ENCODE measurements around the gene GABBR2.
"Not testable (repeated sequence)": the region's sequence is repeated elsewhere in the genome, so short reads cannot be mapped to it uniquely, and the experiment has no call there.

The GABBR2 gene

DNA sequence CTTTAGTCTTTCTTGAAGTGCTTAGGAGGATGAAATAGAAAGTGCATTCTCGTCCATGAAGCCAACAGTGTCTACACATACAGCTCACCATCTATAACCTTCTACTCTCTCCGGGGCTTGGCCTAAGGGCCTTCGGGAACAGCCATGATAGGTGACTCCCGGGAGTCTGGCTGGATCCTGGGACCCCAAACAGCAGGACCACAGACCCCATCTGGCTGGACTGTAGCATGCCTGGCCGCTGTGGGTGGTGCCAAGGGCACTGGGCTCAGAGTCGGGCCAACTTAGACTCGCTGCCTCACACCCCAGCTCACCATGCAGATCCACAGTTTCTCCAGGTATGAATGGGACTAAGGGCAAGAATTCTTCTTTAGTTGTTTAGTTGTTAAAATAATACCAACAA, 16.3 kb downstream of the GABBR2 start:
- no peak overlapping the region for H3K27ac ChIP-seq
- TF ChIP-seq, protein P1, sequence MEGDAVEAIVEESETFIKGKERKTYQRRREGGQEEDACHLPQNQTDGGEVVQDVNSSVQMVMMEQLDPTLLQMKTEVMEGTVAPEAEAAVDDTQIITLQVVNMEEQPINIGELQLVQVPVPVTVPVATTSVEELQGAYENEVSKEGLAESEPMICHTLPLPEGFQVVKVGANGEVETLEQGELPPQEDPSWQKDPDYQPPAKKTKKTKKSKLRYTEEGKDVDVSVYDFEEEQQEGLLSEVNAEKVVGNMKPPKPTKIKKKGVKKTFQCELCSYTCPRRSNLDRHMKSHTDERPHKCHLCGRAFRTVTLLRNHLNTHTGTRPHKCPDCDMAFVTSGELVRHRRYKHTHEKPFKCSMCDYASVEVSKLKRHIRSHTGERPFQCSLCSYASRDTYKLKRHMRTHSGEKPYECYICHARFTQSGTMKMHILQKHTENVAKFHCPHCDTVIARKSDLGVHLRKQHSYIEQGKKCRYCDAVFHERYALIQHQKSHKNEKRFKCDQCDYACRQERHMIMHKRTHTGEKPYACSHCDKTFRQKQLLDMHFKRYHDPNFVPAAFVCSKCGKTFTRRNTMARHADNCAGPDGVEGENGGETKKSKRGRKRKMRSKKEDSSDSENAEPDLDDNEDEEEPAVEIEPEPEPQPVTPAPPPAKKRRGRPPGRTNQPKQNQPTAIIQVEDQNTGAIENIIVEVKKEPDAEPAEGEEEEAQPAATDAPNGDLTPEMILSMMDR (conservative IDR thresholded peaks at IDR 0.05), result no peak
- TF ChIP-seq ZFX (IDR thresholded peaks at IDR 0.05), result no peak

DNA sequence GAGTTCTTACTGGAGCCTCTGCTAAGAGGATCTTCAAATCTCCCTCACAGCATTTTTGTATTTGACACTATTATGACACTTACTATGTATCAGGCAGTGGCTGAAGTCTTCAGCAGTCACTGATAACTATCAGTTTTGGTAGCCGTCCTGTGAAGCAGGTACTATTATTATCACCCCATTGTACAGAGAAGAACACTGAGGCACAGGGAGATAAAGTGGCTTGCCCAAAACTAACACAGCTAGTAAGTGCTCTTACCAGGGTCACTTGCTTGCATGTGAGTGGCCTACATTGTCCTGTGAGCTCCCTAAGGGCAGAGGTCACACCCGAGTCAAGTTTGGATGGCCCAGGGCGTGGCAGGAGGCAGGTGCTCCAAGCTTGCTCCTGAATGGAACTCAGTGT, 16.8 kb downstream of the GABBR2 start:
- no peak for TF ChIP-seq ZFX (IDR thresholded peaks at IDR 0.05)
- TF ChIP-seq, protein P1 (conservative IDR thresholded peaks at IDR 0.05), result no peak
- H3K27ac ChIP-seq, result no peak overlapping the region

DNA sequence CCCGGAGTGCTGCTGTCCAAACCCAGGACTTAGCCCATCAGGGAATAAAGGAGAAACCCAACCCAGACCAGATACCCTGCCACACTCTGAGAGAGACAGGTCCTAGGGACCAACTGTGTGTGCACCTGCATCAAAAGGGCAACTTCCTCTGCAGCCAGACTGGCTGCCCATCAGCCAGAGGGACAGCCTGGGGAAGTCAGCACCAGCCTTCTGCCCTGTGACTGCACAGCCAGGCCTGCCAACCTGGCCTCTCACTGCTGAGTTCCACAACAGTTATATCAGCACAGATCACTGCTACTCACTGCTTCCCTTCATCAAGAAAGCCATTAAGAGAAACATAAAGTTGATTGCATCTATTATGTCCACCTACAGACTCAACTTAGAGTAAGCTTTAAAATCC, 18.0 kb downstream of the GABBR2 start:
- TF ChIP-seq, protein P1 (conservative IDR thresholded peaks at IDR 0.05), result no peak
- TF ChIP-seq ZFX (IDR thresholded peaks at IDR 0.05), result no peak
- H3K27ac ChIP-seq, result no peak overlapping the region

DNA sequence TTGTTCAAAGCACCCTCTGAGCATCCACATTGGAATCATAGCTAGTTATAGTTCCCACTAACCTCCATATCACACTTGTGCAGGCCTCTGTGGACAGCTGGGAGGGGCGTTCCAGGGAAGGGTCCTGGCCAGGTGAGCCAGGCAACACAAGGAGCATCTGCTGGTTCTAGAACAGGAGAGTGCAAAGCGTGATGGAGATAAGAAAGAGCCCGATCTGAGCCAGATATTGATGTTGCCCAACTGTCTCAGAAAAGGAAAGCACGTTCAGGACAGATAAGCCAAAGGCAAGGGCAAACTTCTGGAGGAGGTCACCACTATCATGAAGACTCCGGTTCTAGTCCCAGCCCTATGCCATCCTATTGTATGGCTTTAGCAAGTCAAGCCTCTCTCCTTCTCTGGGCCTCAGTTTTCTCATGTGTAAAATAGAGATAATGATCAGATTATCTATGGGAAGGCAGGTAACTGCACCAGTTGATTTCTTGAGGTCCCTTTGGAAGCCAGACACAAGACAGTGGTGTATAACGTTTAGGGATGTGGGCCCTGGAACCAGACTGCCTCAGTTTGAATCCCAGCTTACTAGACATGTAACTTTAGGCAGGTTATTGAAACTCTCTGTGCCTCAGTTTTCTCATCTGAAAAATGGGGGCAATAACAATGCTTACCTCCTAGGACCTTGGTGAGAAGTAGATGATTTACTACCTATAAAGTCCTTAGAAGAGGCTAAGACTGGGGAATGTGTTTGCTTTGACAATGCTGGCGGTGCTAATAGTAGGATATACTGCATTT, 19.8 kb downstream of the GABBR2 start:
- TF ChIP-seq ZFX (IDR thresholded peaks at IDR 0.05), result no peak
- TF ChIP-seq, protein P1 (conservative IDR thresholded peaks at IDR 0.05), result no peak

DNA sequence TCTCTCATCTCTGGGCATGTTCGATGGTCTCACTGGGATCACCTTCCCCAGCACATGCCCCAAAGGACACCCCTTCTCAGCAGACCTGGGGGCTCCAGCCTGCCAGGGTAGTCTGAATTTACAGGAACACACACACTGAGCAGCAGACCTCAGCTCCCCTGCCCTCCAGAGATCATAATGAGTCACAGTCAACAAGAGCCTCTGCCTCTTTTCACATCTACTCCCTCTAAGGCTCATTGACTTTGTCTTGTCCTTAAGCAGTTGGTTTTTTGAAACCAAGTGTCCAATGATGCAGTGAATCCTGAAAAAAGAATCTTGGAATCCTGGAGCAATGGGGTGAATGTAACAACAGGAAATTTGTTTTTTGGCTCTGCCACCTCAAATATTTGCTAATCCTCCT, 20.8 kb downstream of the GABBR2 start:
- TF ChIP-seq, protein P1 (conservative IDR thresholded peaks at IDR 0.05), result no peak
- TF ChIP-seq ZFX (IDR thresholded peaks at IDR 0.05), result no peak
- peak overlapping the region; percentile 43 for H3K27ac ChIP-seq

More for the DNA sequence above, 19.8 kb downstream of the GABBR2 start:
- H3K27ac ChIP-seq, result no peak overlapping the region

DNA sequence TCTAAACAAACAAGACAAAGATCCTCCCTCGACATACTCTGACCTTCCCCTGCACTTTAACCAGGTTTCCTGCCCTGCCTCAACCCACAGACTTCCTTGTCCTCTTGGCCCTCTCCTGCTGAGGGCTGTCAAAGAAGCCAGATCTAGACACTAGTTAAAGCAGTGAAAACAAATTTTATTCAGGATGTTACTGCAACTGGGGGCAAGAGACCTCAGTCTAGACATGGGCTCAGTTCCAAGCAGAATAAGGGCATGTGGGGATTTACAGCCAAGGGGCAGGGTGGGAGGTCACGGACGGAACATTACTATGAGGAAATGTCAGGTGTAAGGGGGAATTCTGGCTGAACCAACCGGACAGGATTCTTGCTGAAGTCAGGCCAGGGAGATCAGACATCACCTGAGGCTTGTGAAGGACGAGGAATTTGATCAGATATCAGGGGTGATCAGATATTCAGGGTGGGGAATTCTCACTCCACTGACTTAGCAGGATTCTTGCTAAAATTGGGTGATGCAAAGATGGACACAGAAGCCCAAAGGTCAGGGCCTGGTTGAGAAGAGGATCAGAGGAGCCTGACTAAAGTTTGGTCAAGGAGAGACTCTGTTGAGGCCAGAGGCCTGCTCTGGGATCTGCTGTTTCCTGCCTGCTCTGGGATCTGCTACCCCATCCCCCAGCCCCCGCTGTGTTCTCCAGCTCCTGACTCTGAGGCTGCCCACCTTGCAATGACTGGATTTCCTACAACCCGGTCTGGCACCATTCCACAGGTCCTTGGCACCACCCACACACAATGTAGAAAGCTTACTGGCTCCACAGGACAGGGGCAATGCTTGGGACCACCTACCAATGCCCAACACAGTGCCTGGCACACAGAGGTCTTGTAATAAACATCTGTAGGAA, 21.5 kb downstream of the GABBR2 start:
- peak overlapping the region; percentile 43 for H3K27ac ChIP-seq
- TF ChIP-seq ZFX (IDR thresholded peaks at IDR 0.05), result peak; percentile 23; the same call in 1 of the 2 replicates
- TF ChIP-seq, protein P1 (conservative IDR thresholded peaks at IDR 0.05), result no peak

DNA sequence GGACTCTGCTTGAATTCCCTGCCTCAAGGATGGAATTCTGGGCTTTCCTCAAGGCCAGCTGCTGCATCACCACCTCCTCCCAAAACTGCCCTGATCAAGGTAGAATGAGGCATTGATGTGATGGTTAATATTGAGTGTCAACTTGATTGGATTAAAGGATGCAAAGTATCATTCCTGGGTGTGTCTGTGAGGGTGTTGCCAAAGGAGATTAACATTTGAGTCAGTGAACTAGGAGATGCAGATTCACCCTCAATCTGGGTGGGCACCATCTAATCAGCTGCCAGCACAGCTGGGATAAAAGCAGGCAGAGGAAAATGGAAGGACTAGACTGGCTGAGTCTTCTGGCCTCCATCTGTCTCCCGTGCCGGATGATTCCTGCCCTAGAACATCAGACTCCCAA, 23.9 kb downstream of the GABBR2 start:
- not testable (repeated sequence) for H3K27ac ChIP-seq
